Tibial artery (tissue), 4 donors: Measurements from ENCODE around the gene MAPRE2.
"Not testable (repeated sequence)": the region's sequence is repeated elsewhere in the genome, so short reads cannot be mapped to it uniquely, and the experiment has no call there.

ENCODE experiments used
- DNase-seq, 2 donors: peaks; one replicate each; pipeline ENCODE4 v3.0.0-alpha.2; 2019
- H3K27ac ChIP-seq, 2 donors: fragments of 200-600 bp; sonication (generic) in 1 of 2; 1 replicate in 1 of 2; 2 replicates in 1 of 2; pipeline ENCODE4 v1.5.1; 2018 to 2019; ENCODE audit warnings: mild to moderate bottlenecking in 1 of 2
- H3K27me3 ChIP-seq, 2 donors: fragments of 200-600 bp; sonication (generic) in 1 of 2; one replicate each; pipeline versions ENCODE4 v1.5.1 to v1.6.0; 2016 to 2019
- H3K36me3 ChIP-seq, 3 donors: fragments of 200-600 bp; sonication (generic) in 2 of 3; one replicate each; pipeline ENCODE4 v1.5.1; 2016 to 2019; ENCODE audit warnings: mild to moderate bottlenecking in 2 of 3
- H3K4me1 ChIP-seq, 4 donors: fragments of 200-600 bp; sonication (generic) in 2 of 4; 1 replicate in 3 of 4; 2 replicates in 1 of 4; pipeline ENCODE4 v1.5.1; 2016 to 2019
- H3K4me3 ChIP-seq, 2 donors: fragments of 200-600 bp; sonication (generic) in 1 of 2; 1 replicate in 1 of 2; 2 replicates in 1 of 2; pipeline ENCODE4 v1.5.1; 2018 to 2019; ENCODE audit warnings: mild to moderate bottlenecking in 2 of 2
- H3K9me3 ChIP-seq, 3 donors: fragments of 200-600 bp; sonication (generic) in 1 of 3; one replicate each; pipeline ENCODE4 v1.5.1; 2016 to 2019
- intact Hi-C: fragments of 100-400 bp; cut with DNase I; formaldehyde crosslinking; loops from one replicate; pipeline ENCODE4 v1.15.0; 2023; ENCODE audit warnings: low total_unique reads
- TF ChIP-seq, protein P1 (sequence below), 2 experiments: fragments of 200-600 bp in 1 of 2; fragments of 450-650 bp in 1 of 2; IDR thresholded peaks; one replicate each; pipeline ENCODE4 v1.5.1; 2017 to 2019; ENCODE audit warnings: antibody characterized with exemption in 2 of 2, mild to moderate bottlenecking in 1 of 2, moderate library complexity in 1 of 2

The MAPRE2 gene

DNA sequence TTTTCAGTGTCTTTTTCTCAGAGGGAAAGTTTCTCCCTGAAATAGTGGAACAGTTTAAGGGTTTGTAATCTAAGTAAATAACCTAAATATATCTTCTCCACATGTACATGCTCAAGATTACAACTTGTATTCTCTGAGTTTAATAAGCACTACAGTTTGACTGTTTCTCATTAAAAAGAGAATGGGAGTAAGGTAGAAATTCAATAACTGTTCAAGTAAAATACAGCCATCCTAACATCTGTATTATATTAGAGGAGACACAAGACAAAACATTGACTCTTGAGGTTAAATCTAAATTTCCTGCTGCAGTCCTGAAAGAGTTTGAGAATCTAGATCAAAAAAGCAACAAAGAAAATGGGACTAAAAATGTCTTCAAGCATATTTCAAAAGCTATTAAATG lies 126.6 kb downstream of the MAPRE2 start:
- H3K4me1 ChIP-seq, result no peaks in the 10 kb centered on the region

DNA sequence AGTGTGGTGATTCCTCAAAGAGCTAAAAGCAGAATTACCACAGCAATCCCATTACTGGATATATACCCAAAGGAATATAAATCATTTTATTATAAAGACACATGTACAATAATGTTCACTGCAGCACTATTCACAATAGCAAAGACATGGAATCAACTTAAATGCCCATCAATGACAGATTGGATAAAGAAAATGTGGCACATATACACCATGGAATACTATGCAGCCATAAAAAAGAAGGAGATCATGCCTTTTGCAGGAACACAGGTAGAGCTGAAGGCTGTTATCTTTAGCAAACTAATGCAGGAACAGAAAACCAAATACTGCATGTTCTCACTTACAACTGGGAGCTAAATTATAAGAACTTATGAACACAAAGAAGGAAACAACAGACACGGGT lies 129.1 kb downstream of the MAPRE2 start:
- H3K27me3 ChIP-seq, H3K27ac ChIP-seq, H3K4me3 ChIP-seq, H3K36me3 ChIP-seq, H3K9me3 ChIP-seq, intact Hi-C loops, DNase-seq, H3K4me1 ChIP-seq: not testable (repeated sequence)

More for the DNA sequence above, 126.6 kb downstream of the MAPRE2 start:
- H3K27me3 ChIP-seq, result no peaks in the 10 kb centered on the region
- no peak overlapping the region for H3K27ac ChIP-seq
- no peaks in the 10 kb centered on the region for H3K9me3 ChIP-seq
- H3K36me3 ChIP-seq, result no peaks in the 10 kb centered on the region
- intact Hi-C loops, result no loop called here
- TF ChIP-seq, protein P1, sequence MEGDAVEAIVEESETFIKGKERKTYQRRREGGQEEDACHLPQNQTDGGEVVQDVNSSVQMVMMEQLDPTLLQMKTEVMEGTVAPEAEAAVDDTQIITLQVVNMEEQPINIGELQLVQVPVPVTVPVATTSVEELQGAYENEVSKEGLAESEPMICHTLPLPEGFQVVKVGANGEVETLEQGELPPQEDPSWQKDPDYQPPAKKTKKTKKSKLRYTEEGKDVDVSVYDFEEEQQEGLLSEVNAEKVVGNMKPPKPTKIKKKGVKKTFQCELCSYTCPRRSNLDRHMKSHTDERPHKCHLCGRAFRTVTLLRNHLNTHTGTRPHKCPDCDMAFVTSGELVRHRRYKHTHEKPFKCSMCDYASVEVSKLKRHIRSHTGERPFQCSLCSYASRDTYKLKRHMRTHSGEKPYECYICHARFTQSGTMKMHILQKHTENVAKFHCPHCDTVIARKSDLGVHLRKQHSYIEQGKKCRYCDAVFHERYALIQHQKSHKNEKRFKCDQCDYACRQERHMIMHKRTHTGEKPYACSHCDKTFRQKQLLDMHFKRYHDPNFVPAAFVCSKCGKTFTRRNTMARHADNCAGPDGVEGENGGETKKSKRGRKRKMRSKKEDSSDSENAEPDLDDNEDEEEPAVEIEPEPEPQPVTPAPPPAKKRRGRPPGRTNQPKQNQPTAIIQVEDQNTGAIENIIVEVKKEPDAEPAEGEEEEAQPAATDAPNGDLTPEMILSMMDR (IDR thresholded peaks at IDR 0.05), result no peak
- no peak overlapping the region for H3K4me3 ChIP-seq
- DNase-seq, result no peak

DNA sequence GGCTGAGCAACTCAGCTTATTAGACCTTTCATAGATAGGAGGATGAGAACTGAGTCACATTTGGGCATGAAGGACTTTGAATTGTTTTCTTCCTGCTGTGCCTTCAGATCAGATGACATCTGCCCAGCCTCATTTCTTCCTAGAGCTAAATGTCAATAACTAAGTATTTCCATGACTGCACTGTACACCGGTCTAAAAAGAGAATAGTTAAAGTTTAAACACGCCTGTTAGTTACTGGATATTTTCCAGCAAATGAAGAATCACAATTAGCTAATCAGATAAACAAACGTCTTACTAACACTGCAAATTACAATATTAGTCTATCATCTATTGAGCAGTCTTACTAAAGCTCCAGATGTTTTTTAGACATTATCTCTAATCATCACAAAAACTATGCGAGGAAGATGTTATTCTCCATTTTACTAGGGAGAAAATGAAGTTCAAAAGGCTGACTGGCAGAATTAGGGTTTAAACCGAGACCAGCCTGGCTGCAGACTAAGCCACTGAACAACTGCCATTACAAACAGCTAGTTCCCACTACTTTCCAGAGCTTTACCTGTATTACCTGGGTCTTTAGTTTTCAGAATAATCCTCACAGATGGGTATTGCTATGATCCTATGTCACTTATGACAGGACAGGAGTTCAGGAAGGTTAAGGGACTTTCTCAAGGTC lies 130.2 kb downstream of the MAPRE2 start:
- intact Hi-C loops, result no loop called here
- no peaks in the 10 kb centered on the region for H3K36me3 ChIP-seq
- TF ChIP-seq, protein P1 (IDR thresholded peaks at IDR 0.05), result no peak
- H3K4me1 ChIP-seq, result no peaks in the 10 kb centered on the region
- H3K27me3 ChIP-seq, result no peaks in the 10 kb centered on the region
- DNase-seq, result no peak
- H3K9me3 ChIP-seq, result no peaks in the 10 kb centered on the region
- no peak overlapping the region for H3K4me3 ChIP-seq
- no peak overlapping the region for H3K27ac ChIP-seq

DNA sequence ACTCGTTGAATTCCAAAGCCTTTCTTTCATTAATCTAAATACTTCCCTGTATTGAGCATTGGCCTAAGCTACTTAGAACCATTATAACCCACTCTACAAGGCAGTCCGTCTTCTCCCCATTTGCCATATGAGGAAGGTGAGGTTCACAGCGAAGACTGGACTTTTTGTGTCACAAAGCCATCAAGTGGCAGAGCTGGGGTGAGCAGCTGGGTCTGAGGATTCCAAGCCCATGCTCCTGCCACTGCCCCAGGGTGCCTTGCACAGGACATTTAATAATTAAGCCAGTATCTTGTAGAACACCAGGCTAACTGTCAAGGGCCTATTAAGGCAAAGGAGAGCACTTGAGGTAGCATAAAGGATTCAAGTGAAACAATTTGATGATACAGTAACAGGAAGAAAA lies 130.8 kb downstream of the MAPRE2 start:
- Histone ChIP-seq H3K27ac (no peak overlapping the region), H3K4me1 (no peaks in the 10 kb centered on the region), H3K36me3 (no peaks in the 10 kb centered on the region), H3K9me3 (no peaks in the 10 kb centered on the region), H3K4me3 (no peak overlapping the region), H3K27me3 (no peaks in the 10 kb centered on the region)
- no peak for DNase-seq
- intact Hi-C loops, result no loop called here
- TF ChIP-seq, protein P1 (IDR thresholded peaks at IDR 0.05), result no peak

DNA sequence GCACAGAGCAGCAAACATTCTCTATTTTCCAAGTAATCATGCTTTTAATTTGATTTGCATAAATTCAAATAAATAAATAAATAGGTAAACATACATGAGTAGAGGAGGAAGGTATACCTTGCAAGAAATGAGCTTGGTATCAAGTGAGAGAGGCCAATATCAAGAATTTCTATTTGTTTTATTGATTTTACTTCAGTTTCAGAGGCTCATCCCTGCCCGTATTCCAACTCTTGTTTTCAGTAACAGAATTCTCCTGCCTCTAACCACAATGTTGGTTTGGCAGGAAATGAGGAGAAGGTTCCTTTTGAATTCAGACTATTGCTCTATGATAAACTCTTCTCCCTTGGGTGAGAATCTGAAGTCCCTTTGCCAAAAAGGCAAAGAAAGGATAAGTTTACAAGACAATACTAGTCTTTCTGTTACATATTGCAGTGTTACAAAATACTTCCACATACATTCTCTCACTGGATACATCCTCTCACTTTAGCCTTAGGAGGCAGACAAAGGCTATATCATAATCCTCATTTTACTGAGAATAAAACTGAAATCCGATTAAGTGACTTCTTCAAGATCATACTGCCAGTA lies 131.3 kb downstream of the MAPRE2 start:
- Histone ChIP-seq H3K4me3 (no peak overlapping the region), H3K9me3 (no peaks in the 10 kb centered on the region), H3K36me3 (no peaks in the 10 kb centered on the region), H3K27me3 (no peaks in the 10 kb centered on the region), H3K4me1 (no peaks in the 10 kb centered on the region), H3K27ac (no peak overlapping the region)
- intact Hi-C loops, result no loop called here
- TF ChIP-seq, protein P1 (IDR thresholded peaks at IDR 0.05), result no peak
- no peak for DNase-seq

DNA sequence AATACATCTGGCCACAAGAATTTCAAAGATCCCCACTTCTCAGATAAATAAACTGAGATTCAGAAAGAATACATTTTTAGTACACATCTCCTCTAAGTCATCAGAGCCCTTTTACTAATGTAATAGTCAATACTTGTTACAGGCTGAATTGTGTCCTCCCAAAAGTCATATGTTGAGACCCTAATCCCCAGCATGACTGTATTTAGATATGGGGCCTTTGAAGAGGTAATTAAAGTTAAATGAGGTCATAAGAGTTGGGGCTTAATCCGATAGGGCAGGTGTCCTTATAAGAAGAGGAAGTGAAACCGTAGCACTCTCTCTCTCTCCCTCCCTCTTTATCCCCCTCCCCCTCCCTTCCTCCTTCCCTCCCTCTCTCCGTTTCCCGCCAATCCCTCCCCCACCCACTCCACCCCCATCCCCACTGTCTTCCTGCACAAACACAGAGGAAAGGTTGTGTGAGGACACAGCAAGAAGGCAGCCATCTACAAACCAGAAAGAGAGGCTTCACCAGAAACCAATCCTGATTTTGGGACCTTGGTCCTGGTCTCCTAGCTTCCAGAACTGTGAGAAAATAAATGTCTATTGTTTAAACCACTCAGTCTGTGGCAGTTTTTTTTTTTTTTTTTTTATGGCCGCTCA lies 133.0 kb downstream of the MAPRE2 start:
- Histone ChIP-seq H3K27me3 (no peaks in the 10 kb centered on the region), H3K36me3 (no peaks in the 10 kb centered on the region), H3K4me1 (no peaks in the 10 kb centered on the region), H3K4me3 (no peak overlapping the region), H3K27ac (no peak overlapping the region), H3K9me3 (no peaks in the 10 kb centered on the region)
- TF ChIP-seq, protein P1 (IDR thresholded peaks at IDR 0.05), result no peak
- DNase-seq, result no peak
- intact Hi-C loops, result no loop called here
